HUDEP-2 (cell line): ENCODE results near the gene IFNAR2.

ENCODE experiments used
- DNase-seq, 76 experiments: peaks; one replicate each; lab custom pipeline; 2025; ENCODE audit not compliant: unreplicated experiment in 76 of 76; lab: John Stamatoyannopoulos, UW

IFNAR2 gene

GRCh38 chr21:33264561-33264960 lies 34.8 kb downstream of the IFNAR2 start:
- no peak for DNase-seq

DNA sequence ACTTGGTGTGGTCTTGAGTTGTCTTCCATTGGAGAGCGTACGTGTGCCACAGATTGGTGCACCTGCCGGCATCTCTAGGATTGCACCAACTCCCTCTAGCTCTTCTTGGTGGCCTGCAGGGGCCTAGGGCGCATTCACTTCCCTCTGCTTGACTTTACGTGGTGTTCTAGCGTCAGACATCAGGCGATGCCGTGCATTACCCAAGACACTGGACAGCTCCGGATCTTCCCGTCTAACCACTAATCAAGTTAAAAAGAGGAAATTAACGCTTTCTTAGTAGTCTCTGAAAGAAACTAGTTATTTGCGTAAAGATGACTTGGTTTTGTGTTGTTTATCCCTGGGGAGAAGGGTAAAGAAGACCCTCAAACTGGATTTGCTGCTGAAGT lies 35.9 kb downstream of the IFNAR2 start:
- peak in 5 of 76 experiments; percentile 10 to 33 (median 23) for DNase-seq

DNA sequence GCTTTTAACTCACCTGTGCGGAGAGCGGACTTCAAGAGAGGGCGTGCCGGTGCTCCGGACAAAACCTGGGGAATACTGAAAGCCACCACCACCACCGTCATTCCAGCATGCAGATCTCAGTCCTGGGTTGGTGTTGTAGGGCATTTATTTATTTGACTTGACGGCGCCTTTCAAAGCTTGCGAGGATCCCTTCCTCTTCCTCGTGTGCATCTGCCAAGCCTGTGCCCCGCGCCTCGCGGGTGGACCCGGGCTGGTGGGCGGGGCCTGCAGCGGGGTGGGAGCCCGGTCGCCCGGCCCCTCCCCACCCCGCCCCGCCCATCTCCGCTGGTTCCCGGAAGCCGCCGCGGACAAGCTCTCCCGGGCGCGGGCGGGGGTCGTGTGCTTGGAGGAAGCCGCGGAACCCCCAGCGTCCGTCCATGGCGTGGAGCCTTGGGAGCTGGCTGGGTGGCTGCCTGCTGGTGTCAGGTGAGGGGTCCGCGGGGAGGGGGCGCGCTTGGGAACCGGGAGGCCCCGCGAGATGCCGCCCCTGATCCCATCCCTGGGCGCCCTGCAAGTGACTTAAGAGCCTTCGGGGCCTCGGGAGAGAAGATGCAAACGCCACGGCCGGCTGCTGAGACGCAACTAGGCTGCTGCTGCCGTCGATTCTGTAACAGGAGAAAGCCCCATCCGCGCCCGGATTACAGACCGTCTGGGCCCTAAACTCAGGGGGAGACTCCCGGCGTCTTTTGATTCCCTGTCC lies 36.5 kb downstream of the IFNAR2 start, which contains the start of gene IL10RB:
TSS of gene IL10RB (plus strand) at position 318 of the 739 bp plus-strand sequence. CDS start at position 417, 99 bp downstream.
- peak in 59 of 76 experiments; percentile 14 to 86 (median 60) for DNase-seq

- DNase-seq: peak in 1 of 76 experiments; percentile 58
Measured at GRCh38 chr21:33266789-33267135, 37.0 kb downstream of the IFNAR2 start.

- peak in 5 of 76 experiments; percentile 13 to 19 (median 17) for DNase-seq
Measured at GRCh38 chr21:33267250-33267649, 37.5 kb downstream of the IFNAR2 start.

GRCh38 chr21:33268393-33268736 lies 38.6 kb downstream of the IFNAR2 start:
- peak in 1 of 76 experiments; percentile 14 for DNase-seq

- peak in 1 of 76 experiments; percentile 34 for DNase-seq
Measured at GRCh38 chr21:33268737-33269441, 39.2 kb downstream of the IFNAR2 start.

DNA sequence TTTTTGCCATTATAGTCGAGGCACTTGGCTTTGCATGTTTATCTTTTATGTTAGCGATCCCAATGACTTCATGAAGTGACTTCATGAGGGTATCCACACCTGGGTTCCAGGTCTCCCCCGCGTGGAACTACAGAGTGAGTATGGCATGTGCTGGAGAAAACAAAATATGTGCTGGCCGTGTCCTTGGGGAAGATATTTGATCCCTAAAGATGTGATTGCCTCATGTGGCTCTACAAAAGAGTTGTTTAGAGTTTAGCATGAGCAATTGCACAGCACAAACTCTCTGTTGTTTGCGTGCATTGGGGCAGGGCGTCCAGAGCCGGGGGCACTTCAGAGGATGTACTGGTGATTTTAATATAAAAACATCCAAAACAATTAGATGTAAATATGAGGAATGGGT lies 41.2 kb downstream of the IFNAR2 start:
- DNase-seq: no peak

GRCh38 chr21:33273044-33273443 lies 43.3 kb downstream of the IFNAR2 start:
- DNase-seq: no peak

GRCh38 chr21:33278721-33279120 lies 49.0 kb downstream of the IFNAR2 start:
- no peak for DNase-seq

DNA sequence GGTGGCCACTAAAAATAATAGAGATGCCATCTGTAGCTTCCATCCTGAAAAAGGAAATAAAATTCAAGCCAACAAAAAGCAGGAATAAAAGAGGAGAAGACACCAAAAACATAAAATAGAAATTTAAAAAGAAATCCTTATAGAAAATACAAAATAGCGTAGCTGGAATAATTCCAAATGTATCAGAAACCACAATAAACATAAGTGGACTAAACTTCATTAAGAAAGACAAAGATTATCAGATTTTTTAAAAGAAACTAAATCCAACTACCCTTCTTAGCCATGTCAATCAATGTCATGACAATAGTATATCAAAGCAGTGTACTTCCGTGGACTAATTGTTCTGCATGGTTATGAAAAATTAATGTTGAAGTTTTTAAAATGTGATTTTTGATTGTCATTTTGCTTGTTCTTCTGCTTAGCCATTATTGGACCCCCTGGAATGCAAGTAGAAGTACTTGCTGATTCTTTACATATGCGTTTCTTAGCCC lies 49.6 kb downstream of the IFNAR2 start:
- DNase-seq: no peak
